Measurements from ENCODE around the gene OSBPL3.

GRCh38 chr7:24955313-24955712 lies 24.7 kb downstream of the OSBPL3 start:
- TF ChIP-seq, protein P1, sequence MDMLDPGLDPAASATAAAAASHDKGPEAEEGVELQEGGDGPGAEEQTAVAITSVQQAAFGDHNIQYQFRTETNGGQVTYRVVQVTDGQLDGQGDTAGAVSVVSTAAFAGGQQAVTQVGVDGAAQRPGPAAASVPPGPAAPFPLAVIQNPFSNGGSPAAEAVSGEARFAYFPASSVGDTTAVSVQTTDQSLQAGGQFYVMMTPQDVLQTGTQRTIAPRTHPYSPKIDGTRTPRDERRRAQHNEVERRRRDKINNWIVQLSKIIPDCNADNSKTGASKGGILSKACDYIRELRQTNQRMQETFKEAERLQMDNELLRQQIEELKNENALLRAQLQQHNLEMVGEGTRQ (IDR thresholded peaks at IDR 0.05; ENCODE audit: borderline replicate concordance, low read depth, low read length), result no peak
- TF ChIP-seq CTCF (IDR thresholded peaks at IDR 0.05) (no peak), ZBTB33 (IDR thresholded peaks at IDR 0.05; ENCODE audit: borderline replicate concordance, low read depth) (no peak), JUND (IDR thresholded peaks at IDR 0.05) (no peak), CHD2 (IDR thresholded peaks at IDR 0.05; ENCODE audit: low read length, partially characterized antibody) (no peak), POLR2AphosphoS5 (IDR thresholded peaks at IDR 0.05; ENCODE audit: low read depth, low read length) (no peak), SIN3A (IDR thresholded peaks at IDR 0.05; ENCODE audit: borderline replicate concordance, low read depth, low read length) (no peak), NFIC (IDR thresholded peaks at IDR 0.05; ENCODE audit: borderline replicate concordance) (no peak), YY1 (IDR thresholded peaks at IDR 0.05; ENCODE audit: low read depth) (no peak), MXI1 (IDR thresholded peaks at IDR 0.05; ENCODE audit: low read depth, low read length) (no peak), TEAD4 (IDR thresholded peaks at IDR 0.05; ENCODE audit: borderline replicate concordance, insufficient read depth) (no peak), TAF1 (IDR thresholded peaks at IDR 0.05; ENCODE audit: borderline replicate concordance, low read depth, low read length) (no peak), TCF12 (IDR thresholded peaks at IDR 0.05) (no peak)
- TF ChIP-seq, protein P2, sequence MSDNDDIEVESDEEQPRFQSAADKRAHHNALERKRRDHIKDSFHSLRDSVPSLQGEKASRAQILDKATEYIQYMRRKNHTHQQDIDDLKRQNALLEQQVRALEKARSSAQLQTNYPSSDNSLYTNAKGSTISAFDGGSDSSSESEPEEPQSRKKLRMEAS (IDR thresholded peaks at IDR 0.05; ENCODE audit: low read depth), result no peak

Measured in SK-N-SH (cell line).